ENCODE results near the gene H6PD. TPM values are rescaled to one million over a fixed set of nuclear protein-coding genes. Genes with fewer than 3 reads are reported as not detected.

H6PD gene, protein sequence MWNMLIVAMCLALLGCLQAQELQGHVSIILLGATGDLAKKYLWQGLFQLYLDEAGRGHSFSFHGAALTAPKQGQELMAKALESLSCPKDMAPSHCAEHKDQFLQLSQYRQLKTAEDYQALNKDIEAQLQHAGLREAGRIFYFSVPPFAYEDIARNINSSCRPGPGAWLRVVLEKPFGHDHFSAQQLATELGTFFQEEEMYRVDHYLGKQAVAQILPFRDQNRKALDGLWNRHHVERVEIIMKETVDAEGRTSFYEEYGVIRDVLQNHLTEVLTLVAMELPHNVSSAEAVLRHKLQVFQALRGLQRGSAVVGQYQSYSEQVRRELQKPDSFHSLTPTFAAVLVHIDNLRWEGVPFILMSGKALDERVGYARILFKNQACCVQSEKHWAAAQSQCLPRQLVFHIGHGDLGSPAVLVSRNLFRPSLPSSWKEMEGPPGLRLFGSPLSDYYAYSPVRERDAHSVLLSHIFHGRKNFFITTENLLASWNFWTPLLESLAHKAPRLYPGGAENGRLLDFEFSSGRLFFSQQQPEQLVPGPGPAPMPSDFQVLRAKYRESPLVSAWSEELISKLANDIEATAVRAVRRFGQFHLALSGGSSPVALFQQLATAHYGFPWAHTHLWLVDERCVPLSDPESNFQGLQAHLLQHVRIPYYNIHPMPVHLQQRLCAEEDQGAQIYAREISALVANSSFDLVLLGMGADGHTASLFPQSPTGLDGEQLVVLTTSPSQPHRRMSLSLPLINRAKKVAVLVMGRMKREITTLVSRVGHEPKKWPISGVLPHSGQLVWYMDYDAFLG
- total RNA-seq, result 10 to 100 TPM; 15.7 to 20.2 TPM
- polyA plus RNA-seq (ENCODE audit: insufficient read length in 2 of 2), result 10 to 100 TPM; 15.2 to 22.1 TPM
- long read RNA-seq, donor 1, full-length matches to known transcripts, result 3 of 3 reads
- long read RNA-seq, donor 1, partial matches to known transcripts, result 0 of 3 reads
- long read RNA-seq, donor 1, other reads (novel, unspliced or antisense), result 0 of 3 reads
- long read RNA-seq, donor 2, result 0 reads
- long read RNA-seq, donor 3, full-length matches to known transcripts, result 2 of 8 reads
- long read RNA-seq, donor 3, partial matches to known transcripts, result 6 of 8 reads
- long read RNA-seq, donor 3, other reads (novel, unspliced or antisense), result 0 of 8 reads
- long read RNA-seq, donor 4, full-length matches to known transcripts, result 1 of 1 reads
- long read RNA-seq, donor 4, partial matches to known transcripts, result 0 of 1 reads
- long read RNA-seq, donor 4, other reads (novel, unspliced or antisense), result 0 of 1 reads

DNA sequence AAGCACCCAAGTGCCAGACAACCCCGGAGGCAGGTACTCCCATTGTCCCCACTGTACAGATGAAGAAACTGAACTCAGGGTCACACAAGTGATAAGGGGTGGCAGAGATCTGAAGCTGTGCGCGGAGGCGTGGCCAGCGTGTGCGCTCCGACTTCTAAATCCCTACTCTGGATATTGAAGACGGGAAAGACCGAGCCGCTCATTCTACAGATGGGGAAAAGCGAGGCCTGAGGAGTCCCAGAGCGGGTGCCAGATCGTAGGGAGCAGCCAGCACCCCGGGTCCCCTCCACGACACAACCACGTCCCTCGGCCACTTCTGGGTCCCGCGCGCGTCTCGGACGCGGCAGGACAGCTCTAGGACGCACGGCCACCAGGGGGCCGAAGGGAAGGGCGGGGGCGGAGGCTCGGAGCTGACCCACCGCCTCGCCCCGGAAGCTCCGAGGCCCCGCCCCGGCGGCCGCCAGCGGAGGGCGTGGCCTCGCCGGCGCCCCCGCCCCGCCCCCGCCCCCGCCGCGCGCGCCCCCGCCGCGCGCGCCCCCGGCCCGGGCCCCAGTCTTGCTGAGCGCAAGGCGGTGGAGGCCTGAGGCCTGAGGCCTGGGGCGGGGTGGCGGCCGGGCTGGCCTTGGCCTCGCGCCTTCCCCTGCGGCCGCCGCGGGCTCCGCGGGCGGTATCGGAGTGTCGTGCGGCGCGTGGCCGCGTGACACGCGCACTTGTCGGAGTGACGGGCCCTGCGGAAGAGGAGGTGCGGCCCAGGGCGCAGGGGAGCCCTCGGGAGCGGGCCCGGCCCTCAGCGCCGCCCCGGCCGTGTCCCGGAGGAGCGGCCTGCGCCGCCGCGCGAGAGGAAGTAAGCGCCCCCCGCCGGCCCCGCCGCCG is at the start of gene H6PD:
Gene H6PD, plus strand, starts transcription at position 552 of the 873 bp plus-strand sequence. CDS start 10,161 bp downstream, outside the sequence.
- Histone ChIP-seq H3K4me3 (ENCODE audit: low read depth, low read length) (peak within 1 kb of the TSS; percentile 69), H3K27me3 (ENCODE audit: control insufficient read depth, insufficient read depth, low read length) (no peaks in the 10 kb centered on the region), H3K36me3 (ENCODE audit: control insufficient read depth, insufficient read depth, low read length) (no peaks in the 10 kb centered on the region), H3K27ac (ENCODE audit: low read depth, low read length) (peak within 1 kb of the TSS; percentile 73), H3K4me1 (ENCODE audit: control insufficient read depth, insufficient read depth, low read length) (peaks cover 24% of the 10 kb centered on the region), H3K9me3 (ENCODE audit: control insufficient read depth, insufficient read depth, low read length) (no peaks in the 10 kb centered on the region)
- 1% methylated on average over 105 of the region's 106 CpGs for WGBS (ENCODE audit: insufficient coverage)
- DNase-seq (ENCODE audit: low read depth in 4 of 6, low spot score in 6 of 6), result peak in 4 of 6 donors; percentile 26 to 87 (median 66)

DNA sequence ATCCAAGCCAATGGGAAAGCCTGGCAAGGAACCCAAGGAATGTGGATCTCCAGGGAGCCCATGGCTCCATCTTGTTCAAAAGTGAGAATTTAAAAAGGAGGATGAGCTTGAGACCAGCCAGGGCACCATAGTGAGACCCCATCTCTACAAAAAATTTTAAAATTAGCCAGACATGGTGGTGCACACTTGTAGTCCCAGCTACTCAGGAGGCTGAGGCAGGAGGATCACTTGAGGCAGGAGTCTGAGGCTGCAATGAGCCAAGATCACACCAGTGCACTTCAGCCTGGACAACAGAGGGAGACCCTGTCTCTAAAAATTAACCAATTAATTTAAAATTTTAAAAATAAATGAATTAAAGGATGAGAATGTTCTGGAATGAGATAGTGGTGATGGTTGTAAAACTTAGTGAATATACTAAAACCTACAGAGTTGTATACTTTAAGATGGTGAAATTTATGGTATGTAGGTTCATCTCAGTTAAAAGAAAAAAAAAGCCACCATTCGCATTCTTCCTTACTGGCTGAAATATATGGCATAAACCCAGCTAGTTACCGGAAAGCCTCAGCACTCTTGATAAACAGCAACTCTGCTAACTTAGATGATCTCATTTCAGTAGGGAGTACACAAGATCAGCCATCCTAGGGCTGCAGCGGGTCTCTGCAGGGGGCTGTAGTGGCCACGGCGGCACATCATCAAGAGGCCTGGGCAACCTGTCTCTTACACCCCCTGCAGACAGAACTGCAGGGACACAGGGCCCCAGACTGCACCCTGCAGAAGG is 48.3 kb upstream of the H6PD start:
- Histone ChIP-seq H3K4me1 (ENCODE audit: control insufficient read depth, insufficient read depth, low read length) (peaks cover 21% of the 10 kb centered on the region), H3K36me3 (ENCODE audit: control insufficient read depth, insufficient read depth, low read length) (no peaks in the 10 kb centered on the region)
- 68% methylated on average over 2 of the region's 5 CpGs for WGBS (ENCODE audit: insufficient coverage)

DNA sequence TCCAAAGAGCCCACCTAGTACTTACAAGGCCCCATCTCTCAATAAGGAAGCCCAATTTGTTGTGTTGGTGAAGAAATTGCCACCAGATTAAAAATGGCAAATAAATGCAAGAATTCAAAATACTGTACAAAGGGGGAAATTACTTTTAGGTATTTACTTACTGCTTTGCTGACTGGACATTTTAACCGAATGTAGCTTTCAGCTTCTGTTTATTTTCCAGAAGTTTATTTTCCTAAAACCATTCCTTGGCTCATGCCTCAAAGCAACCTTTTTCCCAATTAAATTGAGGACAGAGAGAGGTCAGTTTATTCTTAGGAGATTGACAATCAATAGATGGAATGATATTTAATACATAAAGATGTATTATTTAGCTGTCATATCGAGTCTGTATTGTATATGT is 47.6 kb upstream of the H6PD start:
- Histone ChIP-seq H3K4me1 (ENCODE audit: control insufficient read depth, insufficient read depth, low read length) (peaks cover 13% of the 10 kb centered on the region), H3K9me3 (ENCODE audit: control insufficient read depth, insufficient read depth, low read length) (no peaks in the 10 kb centered on the region), H3K27ac (ENCODE audit: low read depth, low read length) (no peak overlapping the region), H3K36me3 (ENCODE audit: control insufficient read depth, insufficient read depth, low read length) (no peaks in the 10 kb centered on the region), H3K4me3 (ENCODE audit: low read depth, low read length) (no peak overlapping the region), H3K27me3 (ENCODE audit: control insufficient read depth, insufficient read depth, low read length) (peaks cover 22% of the 10 kb centered on the region)
- WGBS (ENCODE audit: insufficient coverage), result no CpG with 5 or more reads among the region's 2 CpGs
- DNase-seq (ENCODE audit: low read depth in 4 of 6, low spot score in 6 of 6), result no peak

More for the DNA sequence above, 48.3 kb upstream of the H6PD start:
- H3K9me3 ChIP-seq (ENCODE audit: control insufficient read depth, insufficient read depth, low read length), result no peaks in the 10 kb centered on the region
- DNase-seq (ENCODE audit: low read depth in 4 of 6, low spot score in 6 of 6), result no peak
- H3K4me3 ChIP-seq (ENCODE audit: low read depth, low read length), result no peak overlapping the region
- H3K27ac ChIP-seq (ENCODE audit: low read depth, low read length), result no peak overlapping the region
- H3K27me3 ChIP-seq (ENCODE audit: control insufficient read depth, insufficient read depth, low read length), result peaks cover 29% of the 10 kb centered on the region

DNA sequence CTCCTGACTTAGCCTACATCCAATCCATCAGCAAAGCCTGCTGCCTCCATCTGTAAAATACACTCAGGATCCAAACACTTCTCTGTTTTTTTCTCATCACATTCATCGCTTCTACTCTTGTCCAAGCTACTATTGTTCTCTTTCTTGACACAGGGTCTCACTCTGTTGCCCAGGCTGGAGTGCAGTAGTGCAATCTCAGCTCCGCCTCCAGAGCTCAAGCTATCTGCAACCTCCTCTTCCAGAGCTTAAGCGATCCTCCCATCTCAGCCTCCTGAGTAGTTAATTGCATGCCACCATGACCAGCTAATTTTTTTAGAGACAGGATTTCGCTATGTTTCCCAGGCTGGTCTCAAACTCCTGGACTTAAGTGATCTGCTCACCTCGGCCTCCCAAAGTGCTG is 44.3 kb upstream of the H6PD start:
- WGBS (ENCODE audit: insufficient coverage), result 94% methylated on average over 5 of the region's 5 CpGs
- no peak for DNase-seq (ENCODE audit: low read depth in 4 of 6, low spot score in 6 of 6)
- H3K27me3 ChIP-seq (ENCODE audit: control insufficient read depth, insufficient read depth, low read length), result no peaks in the 10 kb centered on the region
- no peaks in the 10 kb centered on the region for H3K9me3 ChIP-seq (ENCODE audit: control insufficient read depth, insufficient read depth, low read length)
- no peak overlapping the region for H3K4me3 ChIP-seq (ENCODE audit: low read depth, low read length)
- no peaks in the 10 kb centered on the region for H3K36me3 ChIP-seq (ENCODE audit: control insufficient read depth, insufficient read depth, low read length)
- no peak overlapping the region for H3K27ac ChIP-seq (ENCODE audit: low read depth, low read length)
- no peaks in the 10 kb centered on the region for H3K4me1 ChIP-seq (ENCODE audit: control insufficient read depth, insufficient read depth, low read length)

DNA sequence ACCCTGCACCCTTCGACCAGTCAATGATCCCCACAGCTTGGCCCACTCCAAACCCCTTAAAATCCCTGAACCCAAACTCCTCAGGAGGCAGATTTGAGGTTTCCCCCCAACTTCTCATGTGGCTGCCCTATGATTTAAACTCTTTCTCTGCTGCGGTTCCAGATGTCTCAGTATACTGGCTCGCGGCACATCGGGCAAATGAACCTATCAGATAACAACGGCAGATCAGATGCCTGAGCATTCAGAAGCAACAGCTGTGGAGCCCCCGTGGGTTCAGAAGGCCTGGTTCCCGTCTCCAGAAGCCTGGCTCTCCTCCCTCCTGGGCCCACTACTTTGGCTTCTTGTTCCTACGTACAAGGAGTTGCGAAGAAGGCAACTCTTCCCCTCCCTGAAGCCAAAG is 43.3 kb upstream of the H6PD start:
- 91% methylated on average over 10 of the region's 10 CpGs for WGBS (ENCODE audit: insufficient coverage)
- no peaks in the 10 kb centered on the region for H3K27me3 ChIP-seq (ENCODE audit: control insufficient read depth, insufficient read depth, low read length)
- H3K4me3 ChIP-seq (ENCODE audit: low read depth, low read length), result no peak overlapping the region
- no peaks in the 10 kb centered on the region for H3K36me3 ChIP-seq (ENCODE audit: control insufficient read depth, insufficient read depth, low read length)
- H3K27ac ChIP-seq (ENCODE audit: low read depth, low read length), result no peak overlapping the region
- H3K4me1 ChIP-seq (ENCODE audit: control insufficient read depth, insufficient read depth, low read length), result peaks cover 8% of the 10 kb centered on the region
- H3K9me3 ChIP-seq (ENCODE audit: control insufficient read depth, insufficient read depth, low read length), result no peaks in the 10 kb centered on the region
- DNase-seq (ENCODE audit: low read depth in 4 of 6, low spot score in 6 of 6), result no peak

DNA sequence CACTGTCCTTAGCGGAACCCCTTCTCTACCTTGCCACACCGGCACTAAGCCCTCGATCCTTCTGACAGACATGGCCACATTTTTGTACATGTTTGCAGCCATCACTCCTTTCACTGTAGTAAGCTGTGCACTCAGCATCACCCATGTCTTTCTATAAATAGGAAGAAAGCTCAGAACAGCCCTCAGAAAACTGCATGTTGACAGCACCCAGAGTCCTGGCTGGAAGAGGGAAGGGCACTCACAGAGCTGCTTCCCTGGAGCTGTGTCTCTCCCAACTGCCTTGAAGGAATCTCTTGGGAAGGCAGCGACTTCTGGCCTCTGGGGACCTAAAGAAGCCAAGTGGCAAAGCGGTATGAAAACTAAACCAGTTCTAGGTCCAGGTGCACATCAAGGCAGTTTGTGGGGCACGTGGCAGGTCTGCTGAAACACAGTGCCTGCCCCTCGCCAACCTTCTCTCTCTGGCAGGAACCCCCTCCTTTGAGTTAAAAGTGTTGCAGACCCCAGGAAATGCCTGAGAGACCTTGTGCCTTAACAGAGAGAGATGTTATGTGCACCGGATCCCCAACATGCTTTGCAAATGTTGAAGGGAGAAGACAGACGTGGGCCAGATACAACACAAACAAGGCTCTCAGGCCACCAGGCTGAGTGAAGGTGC is 41.9 kb upstream of the H6PD start:
- WGBS (ENCODE audit: insufficient coverage), result 88% methylated on average over 9 of the region's 9 CpGs
- H3K4me1 ChIP-seq (ENCODE audit: control insufficient read depth, insufficient read depth, low read length), result peaks cover 21% of the 10 kb centered on the region
- DNase-seq (ENCODE audit: low read depth in 4 of 6, low spot score in 6 of 6), result no peak
- H3K27me3 ChIP-seq (ENCODE audit: control insufficient read depth, insufficient read depth, low read length), result peaks cover 5% of the 10 kb centered on the region
- no peak overlapping the region for H3K4me3 ChIP-seq (ENCODE audit: low read depth, low read length)
- H3K27ac ChIP-seq (ENCODE audit: low read depth, low read length), result no peak overlapping the region
- H3K9me3 ChIP-seq (ENCODE audit: control insufficient read depth, insufficient read depth, low read length), result no peaks in the 10 kb centered on the region
- H3K36me3 ChIP-seq (ENCODE audit: control insufficient read depth, insufficient read depth, low read length), result no peaks in the 10 kb centered on the region

DNA sequence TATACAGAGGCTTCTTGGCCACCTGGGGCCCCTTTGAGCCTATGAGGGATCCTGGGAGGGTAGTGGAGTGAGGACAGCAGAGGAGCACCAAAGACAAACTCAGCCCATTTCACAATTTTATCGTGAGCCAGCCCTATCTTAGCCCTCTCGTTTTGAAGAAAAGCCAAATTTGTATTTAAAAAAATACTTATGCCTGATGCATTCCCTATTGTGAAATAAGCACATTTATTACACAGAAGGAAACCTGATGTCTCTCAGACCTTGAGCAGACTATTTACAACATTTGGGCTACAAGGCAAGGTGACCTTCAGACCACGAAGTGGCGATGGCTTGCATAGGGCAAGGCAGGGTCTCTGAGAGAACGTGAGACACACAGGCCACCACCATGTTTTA is 41.3 kb upstream of the H6PD start:
- no peak for DNase-seq (ENCODE audit: low read depth in 4 of 6, low spot score in 6 of 6)
- Histone ChIP-seq H3K4me1 (ENCODE audit: control insufficient read depth, insufficient read depth, low read length) (peaks cover 26% of the 10 kb centered on the region), H3K4me3 (ENCODE audit: low read depth, low read length) (no peak overlapping the region), H3K36me3 (ENCODE audit: control insufficient read depth, insufficient read depth, low read length) (no peaks in the 10 kb centered on the region), H3K27me3 (ENCODE audit: control insufficient read depth, insufficient read depth, low read length) (peaks cover 9% of the 10 kb centered on the region), H3K27ac (ENCODE audit: low read depth, low read length) (no peak overlapping the region), H3K9me3 (ENCODE audit: control insufficient read depth, insufficient read depth, low read length) (no peaks in the 10 kb centered on the region)
- no CpG with 5 or more reads among the region's 5 CpGs for WGBS (ENCODE audit: insufficient coverage)

DNA sequence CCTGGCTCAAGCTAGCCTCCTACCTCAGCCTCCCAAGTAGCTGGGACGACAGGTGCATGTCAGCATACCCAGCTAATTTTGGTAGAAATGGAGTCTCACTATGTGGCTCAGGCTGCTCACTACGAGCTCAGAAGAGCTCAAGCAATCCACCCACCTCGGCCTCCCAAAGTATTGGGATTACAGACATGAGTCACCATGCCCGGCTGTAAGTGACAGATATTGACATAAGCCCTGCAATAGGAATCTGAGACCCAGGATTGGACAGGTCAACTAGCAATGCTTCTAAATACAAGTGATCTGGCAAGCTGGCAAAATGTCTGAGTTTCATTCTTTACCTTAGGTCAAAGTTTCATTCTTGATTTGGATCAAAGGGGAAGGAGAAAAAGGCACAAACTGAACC is 40.5 kb upstream of the H6PD start:
- no peaks in the 10 kb centered on the region for H3K36me3 ChIP-seq (ENCODE audit: control insufficient read depth, insufficient read depth, low read length)
- WGBS (ENCODE audit: insufficient coverage), result 82% methylated on average over 4 of the region's 4 CpGs
- H3K9me3 ChIP-seq (ENCODE audit: control insufficient read depth, insufficient read depth, low read length), result no peaks in the 10 kb centered on the region
- H3K4me3 ChIP-seq (ENCODE audit: low read depth, low read length), result no peak overlapping the region
- H3K4me1 ChIP-seq (ENCODE audit: control insufficient read depth, insufficient read depth, low read length), result peaks cover 33% of the 10 kb centered on the region
- H3K27ac ChIP-seq (ENCODE audit: low read depth, low read length), result no peak overlapping the region
- H3K27me3 ChIP-seq (ENCODE audit: control insufficient read depth, insufficient read depth, low read length), result peaks cover 15% of the 10 kb centered on the region
- no peak for DNase-seq (ENCODE audit: low read depth in 4 of 6, low spot score in 6 of 6)

All from spinal cord (tissue), 10 donors.